Omental fat pad (tissue), 4 donors: ENCODE results near the gene SSH2. TPM values are rescaled to one million over a fixed set of nuclear protein-coding genes. Genes with fewer than 3 reads are reported as not detected.

Source experiments
- ATAC-seq: fragments of 150-250 bp; one replicate; pipeline ENCODE4 v1.9.1; 2016; ENCODE audit warnings: mild to moderate bottlenecking, moderate library complexity; ENCODE audit not compliant: low FRiP score
- DNase-seq: peaks from one replicate; pipeline ENCODE4 v3.0.0-alpha.2; 2019; ENCODE audit warnings: low spot score
- CTCF ChIP-seq, 3 donors: fragments of 450-650 bp; IDR thresholded peaks; one replicate each; pipeline ENCODE4 v1.5.1; 2016 to 2017; ENCODE audit warnings: antibody characterized with exemption in 3 of 3, mild to moderate bottlenecking in 3 of 3, moderate library complexity in 2 of 3
- total RNA-seq, 4 donors: library from RNA; depleted of rRNA; stranded (reverse); fragments of >200 nt; gene quantifications; one replicate each; pipeline ENCODE4 v1.1.0, GENCODE V29; 2016

The SSH2 gene
- total RNA-seq, 4 donors from 2014 or later: 25.1 to 88.0 (median 35.8) TPM

- no peak for TF ChIP-seq CTCF (IDR thresholded peaks at IDR 0.05)
- ATAC-seq: no peak
Observed at GRCh38 chr17:29753845-29754439, 176.1 kb downstream of the SSH2 start.

GRCh38 chr17:29749045-29749825 is 180.8 kb downstream of the SSH2 start:
- no peak for DNase-seq
- TF ChIP-seq CTCF (IDR thresholded peaks at IDR 0.05): no peak
- no peak for ATAC-seq

More at GRCh38 chr17:29753845-29754439, 176.1 kb downstream of the SSH2 start:
- DNase-seq: no peak

GRCh38 chr17:29748400-29748799 is 181.6 kb downstream of the SSH2 start:
- no peak for DNase-seq
- TF ChIP-seq CTCF (IDR thresholded peaks at IDR 0.05): no peak
- no peak for ATAC-seq

- TF ChIP-seq CTCF (IDR thresholded peaks at IDR 0.05): no peak
- no peak for DNase-seq
- no peak for ATAC-seq
Observed at GRCh38 chr17:29747660-29748059, 182.4 kb downstream of the SSH2 start.

GRCh38 chr17:29746669-29747068 is 183.4 kb downstream of the SSH2 start:
- TF ChIP-seq CTCF (IDR thresholded peaks at IDR 0.05): no peak
- DNase-seq: no peak
- ATAC-seq: no peak

- ATAC-seq (no peak), DNase-seq (no peak)
- TF ChIP-seq CTCF (IDR thresholded peaks at IDR 0.05): no peak
Observed at GRCh38 chr17:29744121-29744520, 185.9 kb downstream of the SSH2 start.

GRCh38 chr17:29742210-29742513 is 187.9 kb downstream of the SSH2 start:
- DNase-seq (no peak), ATAC-seq (no peak)
- TF ChIP-seq CTCF (IDR thresholded peaks at IDR 0.05): no peak
